SK-N-SH treated with all-trans-retinoic acid at 6 μM for 48 hours (cell line): ENCODE data around the gene MTUS2.
A peak's percentile ranks its signal among the peaks of the same experiment; 100 is the strongest.

Experiments used
- ATAC-seq: fragments of 200-7000 bp; cut with Tn5 transposase; 3 replicates; pipeline ENCODE4 v1.9.1; 2020; ENCODE audit warnings: mild to moderate bottlenecking, moderate library complexity
- ARNTL ChIP-seq: fragments of 450-650 bp; formaldehyde crosslinking; IDR thresholded peaks from 2 replicates; pipeline ENCODE4 v1.5.0; 2020; ENCODE audit warnings: low read depth, mild to moderate bottlenecking, moderate library complexity, borderline replicate concordance
- BACH2 ChIP-seq: fragments of 250-450 bp; sonication (Bioruptor Pico); IDR thresholded peaks from 2 replicates; pipeline ENCODE4 v1.9.0; 2021; ENCODE audit warnings: mild to moderate bottlenecking, borderline replicate concordance
- CSDC2 ChIP-seq: fragments of 250-450 bp; sonication (Bioruptor Pico); IDR thresholded peaks from 2 replicates; pipeline ENCODE4 v1.5.0; 2020; ENCODE audit warnings: mild to moderate bottlenecking, moderate library complexity
- GLIS3 ChIP-seq: fragments of 250-450 bp; sonication (Bioruptor Pico); IDR thresholded peaks from 2 replicates; pipeline ENCODE4 v1.5.0; 2020; ENCODE audit warnings: mild to moderate bottlenecking, moderate library complexity
- ISL1 ChIP-seq: fragments of 250-450 bp; sonication (Bioruptor Pico); IDR thresholded peaks from 2 replicates; pipeline ENCODE4 v2.1.2; 2022; ENCODE audit warnings: mild to moderate bottlenecking, moderate library complexity
- OSR1 ChIP-seq: fragments of 250-450 bp; sonication (Bioruptor Pico); IDR thresholded peaks from 2 replicates; pipeline ENCODE4 v1.8.0; 2022; ENCODE audit warnings: moderate library complexity, mild to moderate bottlenecking, inconsistent platforms
- PATZ1 ChIP-seq: fragments of 250-450 bp; sonication (Bioruptor Pico); IDR thresholded peaks from 2 replicates; pipeline ENCODE4 v1.8.0; 2020; ENCODE audit warnings: mild to moderate bottlenecking, moderate library complexity, borderline replicate concordance
- POU6F1 ChIP-seq: fragments of 250-450 bp; sonication (Bioruptor Pico); IDR thresholded peaks from 2 replicates; pipeline ENCODE4 v1.8.0; 2021; ENCODE audit warnings: low read depth, mild to moderate bottlenecking, moderate library complexity, borderline replicate concordance
- PPARA ChIP-seq: fragments of 250-450 bp; sonication (Bioruptor Pico); IDR thresholded peaks from 2 replicates; pipeline ENCODE4 v1.5.0; 2020; ENCODE audit warnings: mild to moderate bottlenecking, borderline replicate concordance
- RARB ChIP-seq: fragments of 250-450 bp; sonication (Bioruptor Pico); IDR thresholded peaks from 2 replicates; pipeline ENCODE4 v1.8.0; 2021; ENCODE audit warnings: mild to moderate bottlenecking, moderate library complexity
- SNAI2 ChIP-seq: fragments of 250-450 bp; sonication (Bioruptor Pico); IDR thresholded peaks from 2 replicates; pipeline ENCODE4 v1.5.0; 2020; ENCODE audit warnings: mild to moderate bottlenecking, moderate library complexity
- TCF4 ChIP-seq: fragments of 250-450 bp; sonication (Bioruptor Pico); IDR thresholded peaks from 2 replicates; pipeline ENCODE4 v1.8.0; 2021; ENCODE audit warnings: mild to moderate bottlenecking, moderate library complexity, borderline replicate concordance
- TOX ChIP-seq: fragments of 250-450 bp; sonication (Bioruptor Pico); IDR thresholded peaks from 2 replicates; pipeline ENCODE4 v1.8.0; 2021; ENCODE audit warnings: mild to moderate bottlenecking, moderate library complexity, borderline replicate concordance
- ZC3H10 ChIP-seq: fragments of 250-450 bp; sonication (Bioruptor Pico); IDR thresholded peaks from 2 replicates; pipeline ENCODE4 v1.5.1; 2021; ENCODE audit warnings: mild to moderate bottlenecking, moderate library complexity
- ZFP3 ChIP-seq: fragments of 250-450 bp; sonication (Bioruptor Pico); IDR thresholded peaks from 2 replicates; pipeline ENCODE4 v1.5.0; 2020; ENCODE audit warnings: mild to moderate bottlenecking, moderate library complexity
- ZFP30 ChIP-seq: fragments of 450-650 bp; formaldehyde crosslinking; IDR thresholded peaks from 2 replicates; pipeline ENCODE4 v1.5.0; 2022; ENCODE audit warnings: mild to moderate bottlenecking, moderate library complexity
- ZNF565 ChIP-seq: fragments of 450-650 bp; formaldehyde crosslinking; conservative IDR thresholded peaks from 2 replicates; pipeline ENCODE4 v1.5.0; 2020; ENCODE audit warnings: low read depth, mild to moderate bottlenecking, moderate library complexity
- ZNF8 ChIP-seq: fragments of 450-650 bp; formaldehyde crosslinking; IDR thresholded peaks from 2 replicates; pipeline ENCODE4 v1.5.0; 2020; ENCODE audit warnings: mild to moderate bottlenecking, moderate library complexity
- TF ChIP-seq, protein P1 (sequence below): fragments of 250-450 bp; sonication (Bioruptor Pico); IDR thresholded peaks from 2 replicates; pipeline ENCODE4 v1.5.1; 2020; ENCODE audit warnings: low read depth, mild to moderate bottlenecking, moderate library complexity
- TF ChIP-seq, protein P2 (sequence below): fragments of 250-450 bp; sonication (Bioruptor Pico); IDR thresholded peaks from 2 replicates; pipeline ENCODE4 v1.5.0; 2020; ENCODE audit warnings: mild to moderate bottlenecking, moderate library complexity

Gene MTUS2

DNA sequence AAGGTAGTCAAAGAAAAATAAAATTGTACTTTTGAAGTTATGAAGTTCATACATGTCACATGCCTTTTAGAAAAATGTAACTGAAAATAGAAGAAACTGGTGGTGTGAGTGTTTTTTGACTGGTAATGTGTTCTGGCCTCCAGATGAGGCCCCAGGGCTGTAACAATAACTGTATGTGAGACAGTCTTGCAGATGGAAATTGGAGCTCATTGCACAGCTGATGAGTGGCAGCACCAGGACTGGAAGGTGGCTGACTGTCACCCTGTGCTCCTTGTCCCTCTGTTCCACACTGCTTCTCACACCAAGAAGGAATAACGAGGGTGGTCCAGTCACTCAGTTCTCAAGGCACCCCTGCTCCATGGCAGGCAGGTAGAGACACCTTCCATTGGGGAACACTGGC, 559.7 kb downstream of the MTUS2 start:
- TF ChIP-seq BACH2 (no peak), POU6F1 (CRISPR knock-in tag) (no peak), OSR1 (CRISPR knock-in tag) (no peak), PPARA (CRISPR knock-in tag) (no peak), ISL1 (no peak), ZNF565 (CRISPR knock-in tag) (no peak), TOX (CRISPR knock-in tag) (no peak), ARNTL (CRISPR knock-in tag) (no peak), GLIS3 (no peak), SNAI2 (CRISPR knock-in tag) (no peak), PATZ1 (no peak), ZC3H10 (CRISPR knock-in tag) (no peak), RARB (no peak), ZFP30 (CRISPR knock-in tag) (no peak)
- TF ChIP-seq, protein P1, sequence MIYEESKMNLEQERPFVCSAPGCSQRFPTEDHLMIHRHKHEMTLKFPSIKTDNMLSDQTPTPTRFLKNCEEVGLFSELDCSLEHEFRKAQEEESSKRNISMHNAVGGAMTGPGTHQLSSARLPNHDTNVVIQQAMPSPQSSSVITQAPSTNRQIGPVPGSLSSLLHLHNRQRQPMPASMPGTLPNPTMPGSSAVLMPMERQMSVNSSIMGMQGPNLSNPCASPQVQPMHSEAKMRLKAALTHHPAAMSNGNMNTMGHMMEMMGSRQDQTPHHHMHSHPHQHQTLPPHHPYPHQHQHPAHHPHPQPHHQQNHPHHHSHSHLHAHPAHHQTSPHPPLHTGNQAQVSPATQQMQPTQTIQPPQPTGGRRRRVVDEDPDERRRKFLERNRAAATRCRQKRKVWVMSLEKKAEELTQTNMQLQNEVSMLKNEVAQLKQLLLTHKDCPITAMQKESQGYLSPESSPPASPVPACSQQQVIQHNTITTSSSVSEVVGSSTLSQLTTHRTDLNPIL (CRISPR knock-in tag) = no peak
- TF ChIP-seq, protein P2, sequence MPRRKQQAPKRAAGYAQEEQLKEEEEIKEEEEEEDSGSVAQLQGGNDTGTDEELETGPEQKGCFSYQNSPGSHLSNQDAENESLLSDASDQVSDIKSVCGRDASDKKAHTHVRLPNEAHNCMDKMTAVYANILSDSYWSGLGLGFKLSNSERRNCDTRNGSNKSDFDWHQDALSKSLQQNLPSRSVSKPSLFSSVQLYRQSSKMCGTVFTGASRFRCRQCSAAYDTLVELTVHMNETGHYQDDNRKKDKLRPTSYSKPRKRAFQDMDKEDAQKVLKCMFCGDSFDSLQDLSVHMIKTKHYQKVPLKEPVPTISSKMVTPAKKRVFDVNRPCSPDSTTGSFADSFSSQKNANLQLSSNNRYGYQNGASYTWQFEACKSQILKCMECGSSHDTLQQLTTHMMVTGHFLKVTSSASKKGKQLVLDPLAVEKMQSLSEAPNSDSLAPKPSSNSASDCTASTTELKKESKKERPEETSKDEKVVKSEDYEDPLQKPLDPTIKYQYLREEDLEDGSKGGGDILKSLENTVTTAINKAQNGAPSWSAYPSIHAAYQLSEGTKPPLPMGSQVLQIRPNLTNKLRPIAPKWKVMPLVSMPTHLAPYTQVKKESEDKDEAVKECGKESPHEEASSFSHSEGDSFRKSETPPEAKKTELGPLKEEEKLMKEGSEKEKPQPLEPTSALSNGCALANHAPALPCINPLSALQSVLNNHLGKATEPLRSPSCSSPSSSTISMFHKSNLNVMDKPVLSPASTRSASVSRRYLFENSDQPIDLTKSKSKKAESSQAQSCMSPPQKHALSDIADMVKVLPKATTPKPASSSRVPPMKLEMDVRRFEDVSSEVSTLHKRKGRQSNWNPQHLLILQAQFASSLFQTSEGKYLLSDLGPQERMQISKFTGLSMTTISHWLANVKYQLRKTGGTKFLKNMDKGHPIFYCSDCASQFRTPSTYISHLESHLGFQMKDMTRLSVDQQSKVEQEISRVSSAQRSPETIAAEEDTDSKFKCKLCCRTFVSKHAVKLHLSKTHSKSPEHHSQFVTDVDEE (CRISPR knock-in tag) = no peak
- no peak for ATAC-seq

- no peak for ATAC-seq
- no peak for TF ChIP-seq ZNF565 (CRISPR knock-in tag)
Measured at GRCh38 chr13:29382021-29382420, 561.9 kb downstream of the MTUS2 start.

DNA sequence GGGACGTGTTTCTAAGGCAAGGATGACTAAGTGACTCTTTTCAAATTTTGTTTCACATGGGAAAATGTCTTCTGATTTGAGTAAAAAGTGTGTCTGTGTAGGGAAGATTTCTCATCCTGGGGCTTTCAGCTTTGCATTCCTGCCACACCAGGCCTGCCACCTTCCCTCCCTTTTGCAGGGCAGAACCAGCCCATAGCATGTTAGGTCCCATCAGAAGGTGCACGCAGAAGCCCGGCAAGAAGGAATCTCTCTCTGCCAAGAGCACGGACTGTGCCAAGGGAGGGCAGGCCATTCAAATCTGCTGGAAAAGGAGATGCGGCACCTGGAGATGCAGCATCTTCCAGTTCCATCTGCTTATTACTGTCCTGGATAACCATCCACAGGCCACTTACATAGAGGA, 563.3 kb downstream of the MTUS2 start:
- no peak for ATAC-seq
- TF ChIP-seq ZFP30 (CRISPR knock-in tag) (no peak), PPARA (CRISPR knock-in tag) (no peak), ZFP3 (no peak), ZNF8 (CRISPR knock-in tag) (no peak), CSDC2 (CRISPR knock-in tag) (no peak), POU6F1 (CRISPR knock-in tag) (no peak), ZC3H10 (CRISPR knock-in tag) (no peak), GLIS3 (no peak), OSR1 (CRISPR knock-in tag) (no peak)
- TF ChIP-seq, all 23 proteins: peak for 0

DNA sequence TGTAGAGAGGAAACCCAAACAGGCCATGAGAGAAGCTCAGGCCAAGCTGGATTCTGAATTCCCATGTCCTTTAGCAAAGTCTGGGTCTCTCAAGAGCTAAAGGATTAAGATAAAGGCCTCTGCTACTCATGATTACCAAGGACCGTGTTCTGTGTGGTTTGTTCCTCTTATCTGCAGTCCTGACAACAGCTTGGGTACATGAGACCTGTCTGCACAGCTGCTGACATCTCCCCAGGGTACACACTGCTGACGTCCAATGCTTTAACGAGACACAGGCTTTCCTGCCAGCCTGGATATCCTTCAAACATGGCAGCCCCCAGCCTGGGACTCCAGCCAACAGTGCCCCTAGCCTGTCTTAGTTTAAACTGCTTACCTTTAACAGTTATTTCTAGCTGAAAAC, 564.3 kb downstream of the MTUS2 start:
- no peak for TF ChIP-seq TOX (CRISPR knock-in tag)
- no peak for TF ChIP-seq PATZ1
- TF ChIP-seq OSR1 (CRISPR knock-in tag) = no peak
- no peak for TF ChIP-seq POU6F1 (CRISPR knock-in tag)
- TF ChIP-seq, protein P1 (CRISPR knock-in tag) = no peak
- TF ChIP-seq TCF4 (CRISPR knock-in tag) = no peak
- TF ChIP-seq BACH2 = no peak
- no peak for TF ChIP-seq ZFP30 (CRISPR knock-in tag)
- no peak for TF ChIP-seq ISL1

More for the DNA sequence above, 564.3 kb downstream of the MTUS2 start:
- ATAC-seq = peak; percentile 36; the same call in 1 of the 3 replicates
